IPS-NIHi7 (cell line): Measurements from ENCODE around the gene NRDC.
"Not testable (repeated sequence)": the region's sequence is repeated elsewhere in the genome, so short reads cannot be mapped to it uniquely, and the experiment has no call there.

ENCODE experiments used
- DNase-seq: peaks from one replicate; pipeline ENCODE4 v3.0.0; 2012; ENCODE audit warnings: mixed read lengths; ENCODE audit errors: extremely low spot score

NRDC gene

GRCh38 chr1:51842261-51842660, 36.3 kb downstream of the NRDC start:
- DNase-seq, result no peak

GRCh38 chr1:51840743-51841461, 37.6 kb downstream of the NRDC start:
- DNase-seq, result no peak

GRCh38 chr1:51840182-51840581, 38.3 kb downstream of the NRDC start:
- no peak for DNase-seq

GRCh38 chr1:51839094-51839493, 39.4 kb downstream of the NRDC start:
- no peak for DNase-seq

- DNase-seq, result no peak
These were observed 41.3 kb downstream of the NRDC start for GRCh38 chr1:51837243-51837642.

- DNase-seq, result no peak
These were observed 44.8 kb downstream of the NRDC start for GRCh38 chr1:51833700-51834099.

- no peak for DNase-seq
These were observed 49.5 kb downstream of the NRDC start for GRCh38 chr1:51829058-51829457.

- DNase-seq, result no peak
These were observed 58.7 kb downstream of the NRDC start for GRCh38 chr1:51819810-51820209.

GRCh38 chr1:51819021-51819420, 59.5 kb downstream of the NRDC start:
- DNase-seq, result not testable (repeated sequence)

GRCh38 chr1:51818487-51818886, 60.0 kb downstream of the NRDC start:
- DNase-seq, result no peak

- DNase-seq, result no peak
These were observed 64.0 kb downstream of the NRDC start for GRCh38 chr1:51814513-51814912.

- DNase-seq, result no peak
These were observed 79.2 kb downstream of the NRDC start for GRCh38 chr1:51799372-51799771.

GRCh38 chr1:51794868-51795267, 83.7 kb downstream of the NRDC start:
- no peak for DNase-seq

- DNase-seq, result no peak
These were observed 84.3 kb downstream of the NRDC start for GRCh38 chr1:51794260-51794659.

GRCh38 chr1:51792864-51793263, 85.7 kb downstream of the NRDC start:
- peak; percentile 14 for DNase-seq

- DNase-seq, result no peak
These were observed 86.6 kb downstream of the NRDC start for GRCh38 chr1:51791888-51792287.

- no peak for DNase-seq
These were observed 88.1 kb downstream of the NRDC start for GRCh38 chr1:51790385-51790784.

- no peak for DNase-seq
These were observed 89.2 kb downstream of the NRDC start for GRCh38 chr1:51789342-51789741.

- DNase-seq, result no peak
These were observed 89.6 kb downstream of the NRDC start for GRCh38 chr1:51788938-51789337.

- DNase-seq, result peak; percentile 13
These were observed 93.5 kb downstream of the NRDC start for GRCh38 chr1:51784997-51785421.

- DNase-seq, result no peak
These were observed 97.6 kb downstream of the NRDC start for GRCh38 chr1:51780927-51781326.

GRCh38 chr1:51776408-51776807, 102.1 kb downstream of the NRDC start:
- DNase-seq, result no peak

- DNase-seq, result peak; percentile 67
These were observed 109.4 kb downstream of the NRDC start for GRCh38 chr1:51768971-51769588.

GRCh38 chr1:51761351-51761750, 117.2 kb downstream of the NRDC start:
- no peak for DNase-seq
